IMR-90 (cell line): ENCODE results near the gene IQSEC3. TPM values are rescaled to one million over a fixed set of nuclear protein-coding genes. Genes with fewer than 3 reads are reported as not detected.

Source experiments
- ATAC-seq: fragments of 200-7000 bp; cut with Tn5 transposase; 2 replicates; pipeline ENCODE4 v1.9.1; 2020; ENCODE audit warnings: low read depth, mild to moderate bottlenecking, moderate library complexity
- BruUV-seq: library from RNA; stranded (reverse); fragments of 400-500 nt; replicated peaks from 2 replicates; lab custom pipeline; 2021; lab: Mats Ljungman, UMichigan
- CTCF ChIA-PET: fragments of 300-600 bp; formaldehyde crosslinking; extraction: SDS; loops from one replicate; lab custom pipeline; 2021; ENCODE audit warnings: antibody characterized with exemption; lab: Yijun Ruan, JAX
- POLR2A ChIA-PET: fragments of 300-600 bp; sonication (Branson Sonifier 250); formaldehyde crosslinking; loops from one replicate; lab custom pipeline; 2022; ENCODE audit warnings: antibody characterized with exemption; ENCODE audit not compliant: unreplicated experiment; lab: Charles Lee
- DNase-seq: peaks from one replicate; pipeline ENCODE4 v3.0.0; 2013
- H2AFZ ChIP-seq: replicated peaks from 2 replicates; pipeline ENCODE3; 2013; ENCODE audit warnings: low read length, mild to moderate bottlenecking; ENCODE audit not compliant: poor library complexity
- H2AK5ac ChIP-seq: 2 replicates; pipeline ENCODE4 v1.6.1; 2013; ENCODE audit warnings: low read depth, low read length, inconsistent platforms
- H2AK9ac ChIP-seq: replicated peaks from 2 replicates; pipeline ENCODE3; 2013; ENCODE audit warnings: mild to moderate bottlenecking, low read depth, low read length, moderate library complexity; ENCODE audit not compliant: poor library complexity
- H2BK120ac ChIP-seq: 2 replicates; pipeline ENCODE4 v1.6.1; 2013; ENCODE audit warnings: low read depth, low read length, inconsistent platforms
- H2BK15ac ChIP-seq: 3 replicates; pipeline ENCODE4 v1.6.1; 2013; ENCODE audit warnings: low read depth, low read length, inconsistent platforms
- H2BK20ac ChIP-seq: 2 replicates; pipeline ENCODE4 v1.6.1; 2013; ENCODE audit warnings: low read depth, mild to moderate bottlenecking, inconsistent platforms, low read length, moderate library complexity
- H2BK5ac ChIP-seq: 2 replicates; pipeline ENCODE4 v1.6.1; 2013; ENCODE audit warnings: mild to moderate bottlenecking, low read depth, low read length, inconsistent platforms; ENCODE audit not compliant: poor library complexity, severe bottlenecking
- H3K14ac ChIP-seq: replicated peaks from 2 replicates; pipeline ENCODE4 v1.6.1; 2013; ENCODE audit warnings: low read depth, low read length, inconsistent platforms
- H3K18ac ChIP-seq: 2 replicates; pipeline ENCODE4 v1.6.1; 2013; ENCODE audit warnings: low read depth, low read length, control low read depth
- H3K23ac ChIP-seq: 2 replicates; pipeline ENCODE4 v1.6.1; 2013; ENCODE audit warnings: low read depth, low read length, inconsistent platforms
- H3K27ac ChIP-seq: 2 replicates; pipeline ENCODE4 v1.5.1; 2013; ENCODE audit warnings: mild to moderate bottlenecking, control low read depth, low read length; ENCODE audit not compliant: insufficient read depth
- H3K27me3 ChIP-seq: 2 replicates; pipeline ENCODE4 v1.6.1; 2013; ENCODE audit warnings: low read length; ENCODE audit not compliant: control insufficient read depth, insufficient read depth
- H3K36me3 ChIP-seq: 2 replicates; pipeline ENCODE4 v1.6.1; 2013; ENCODE audit warnings: low read length, mixed read lengths; ENCODE audit not compliant: control insufficient read depth, insufficient read depth
- H3K4ac ChIP-seq: 2 replicates; pipeline ENCODE4 v1.6.1; 2013; ENCODE audit warnings: low read depth, low read length, inconsistent platforms
- H3K4me1 ChIP-seq: 2 replicates; pipeline ENCODE4 v1.6.1; 2013; ENCODE audit warnings: low read length, mixed read lengths; ENCODE audit not compliant: control insufficient read depth, insufficient read depth
- H3K4me2 ChIP-seq: 2 replicates; pipeline ENCODE4 v1.6.1; 2013; ENCODE audit warnings: low read depth, mild to moderate bottlenecking, control low read depth, low read length, moderate library complexity
- H3K4me3 ChIP-seq: 2 replicates; pipeline ENCODE4 v1.5.1; 2013; ENCODE audit warnings: low read depth, mild to moderate bottlenecking, control low read depth, low read length, moderate library complexity; ENCODE audit not compliant: insufficient read depth
- H3K56ac ChIP-seq: 2 replicates; pipeline ENCODE4 v1.6.1; 2013; ENCODE audit warnings: low read length, inconsistent platforms; ENCODE audit not compliant: insufficient read depth; ENCODE audit errors: extremely low read depth
- H3K79me1 ChIP-seq, 2 experiments: 2 replicates each; pipeline ENCODE4 v1.6.1; 2013; ENCODE audit warnings: low read length in 2 of 2, inconsistent platforms in 1 of 2, low read depth in 1 of 2
- H3K9ac ChIP-seq: 2 replicates; pipeline ENCODE4 v1.6.1; 2013; ENCODE audit warnings: low read depth, low read length, control low read depth
- H3K9me1 ChIP-seq: 2 replicates; pipeline ENCODE4 v1.6.1; 2013; ENCODE audit warnings: low read length, inconsistent platforms; ENCODE audit not compliant: insufficient read depth
- H3K9me3 ChIP-seq: 2 replicates; pipeline ENCODE4 v1.6.1; 2013; ENCODE audit warnings: low read length; ENCODE audit not compliant: control insufficient read depth, insufficient read depth
- H4K20me1 ChIP-seq: 2 replicates; pipeline ENCODE4 v1.6.1; 2013; ENCODE audit warnings: low read length, inconsistent platforms; ENCODE audit not compliant: insufficient read depth
- H4K5ac ChIP-seq: 2 replicates; pipeline ENCODE4 v1.6.1; 2013; ENCODE audit warnings: mild to moderate bottlenecking, low read depth, low read length, control low read depth
- H4K8ac ChIP-seq, 2 experiments: 2 replicates each; pipeline ENCODE4 v1.6.1; 2013; ENCODE audit warnings: low read depth in 2 of 2, low read length in 2 of 2, control low read depth in 1 of 2, inconsistent platforms in 1 of 2
- H4K91ac ChIP-seq: 2 replicates; pipeline ENCODE4 v1.6.1; 2013; ENCODE audit warnings: low read depth, low read length, inconsistent platforms; ENCODE audit not compliant: insufficient read depth
- BHLHE40 ChIP-seq: fragments of 150-350 bp; IDR thresholded peaks from 2 replicates; pipeline ENCODE4 v1.6.1; 2016; ENCODE audit warnings: mild to moderate bottlenecking, low read depth, low read length
- CEBPB ChIP-seq: IDR thresholded peaks from 2 replicates; pipeline ENCODE4 v1.6.1; 2012; ENCODE audit warnings: low read depth, low read length, improper control_type of control experiment
- CHD1 ChIP-seq: IDR thresholded peaks from 2 replicates; pipeline ENCODE4 v1.6.1; 2012; ENCODE audit warnings: low read depth, low read length, improper control_type of control experiment
- ELK1 ChIP-seq: fragments of 150-350 bp; IDR thresholded peaks from 2 replicates; pipeline ENCODE4 v1.6.1; 2016; ENCODE audit warnings: low read depth, mild to moderate bottlenecking, low read length, moderate library complexity, borderline replicate concordance
- FOS ChIP-seq: fragments of 150-350 bp; IDR thresholded peaks from 2 replicates; pipeline ENCODE4 v1.6.1; 2016; ENCODE audit warnings: low read depth, low read length
- MAFK ChIP-seq: IDR thresholded peaks from 2 replicates; pipeline ENCODE4 v1.6.1; 2012; ENCODE audit warnings: low read depth, low read length, improper control_type of control experiment
- MAZ ChIP-seq: IDR thresholded peaks from 2 replicates; pipeline ENCODE4 v1.6.1; 2012; ENCODE audit warnings: low read depth, mild to moderate bottlenecking, low read length, improper control_type of control experiment, moderate library complexity, borderline replicate concordance
- MXI1 ChIP-seq: IDR thresholded peaks from 2 replicates; pipeline ENCODE4 v1.6.1; 2012; ENCODE audit warnings: low read depth, mild to moderate bottlenecking, low read length, moderate library complexity, borderline replicate concordance
- NFE2L2 ChIP-seq: fragments of 150-350 bp; IDR thresholded peaks from 2 replicates; pipeline ENCODE4 v1.6.1; 2016; ENCODE audit warnings: low read depth, mild to moderate bottlenecking, low read length
- POLR2A ChIP-seq: IDR thresholded peaks from 2 replicates; pipeline ENCODE4 v1.6.1; 2012; ENCODE audit warnings: mild to moderate bottlenecking, low read depth, low read length
- RAD21 ChIP-seq: IDR thresholded peaks from 2 replicates; pipeline ENCODE4 v1.6.1; 2012; ENCODE audit warnings: low read length, improper control_type of control experiment
- RCOR1 ChIP-seq: IDR thresholded peaks from 2 replicates; pipeline ENCODE4 v1.6.1; 2012; ENCODE audit warnings: mild to moderate bottlenecking, low read length, improper control_type of control experiment; ENCODE audit not compliant: insufficient replicate concordance
- RFX5 ChIP-seq: IDR thresholded peaks from 2 replicates; pipeline ENCODE4 v1.8.0; 2012; ENCODE audit warnings: low read depth, mild to moderate bottlenecking, low read length, moderate library complexity
- SMC3 ChIP-seq: fragments of 150-350 bp; IDR thresholded peaks from 2 replicates; pipeline ENCODE4 v1.6.1; 2016; ENCODE audit warnings: low read depth, mild to moderate bottlenecking, antibody characterized with exemption, low read length, moderate library complexity
- USF2 ChIP-seq: fragments of 150-350 bp; IDR thresholded peaks from 2 replicates; pipeline ENCODE4 v1.6.1; 2017; ENCODE audit warnings: mild to moderate bottlenecking, antibody characterized with exemption, low read length, low read depth
- WGBS, 2 experiments: methylation state at CpG; one replicate each; pipeline versions ENCODE4 v1.1.5 to v1.1.7; 2013; ENCODE audit warnings: missing lambda C conversion rate in 2 of 2; ENCODE audit not compliant: insufficient read length in 1 of 2; ENCODE audit errors: extremely low coverage in 2 of 2; 5-methylcytosine and 5-hydroxymethylcytosine counted together
- dilution Hi-C: fragments of 300-500 bp; cut with HindIII; formaldehyde crosslinking; loops from one replicate; pipeline ENCODE4 v1.14.3; 2018; ENCODE audit warnings: low sequenced_read_pairs; ENCODE audit not compliant: unreplicated experiment
- in situ Hi-C: fragments of 300-500 bp; cut with MboI; formaldehyde crosslinking; loops from 3 replicates; pipeline ENCODE4 v1.14.3; 2019; ENCODE audit warnings: low sequenced_read_pairs, inconsistent platforms, mixed read lengths
- intact Hi-C: fragments of 100-400 bp; cut with micrococcal nuclease; formaldehyde crosslinking; loops from 2 replicates; pipeline ENCODE4 v1.10.0; 2022
- polyA plus RNA-seq, 3 experiments: library from polyadenylated mRNA; depleted of rRNA; stranded (reverse); fragments of >200 nt; gene quantifications; 2 replicates each; pipeline ENCODE4 v1.2.3, GENCODE V29; 2012; ENCODE audit warnings: low replicate concordance in 1 of 3
- total RNA-seq: library from RNA; depleted of rRNA; stranded (reverse); fragments of >200 nt; gene quantifications from 2 replicates; pipeline ENCODE4 v1.2.3, GENCODE V29; 2012
- TF ChIP-seq, protein P1 (sequence below): conservative IDR thresholded peaks from 2 replicates; pipeline ENCODE4 v1.5.1; 2012; ENCODE audit warnings: mild to moderate bottlenecking, low read depth, low read length, improper control_type of control experiment

IQSEC3 gene
- total and polyA plus RNA-seq, 2 of the 4 experiments (the other 2 are of a cell fraction), result 0.10 TPM; not detected in 1

- H2BK120ac ChIP-seq, result no peak overlapping the region
Measured at GRCh38 chr12:174596-174995, 108.0 kb downstream of the IQSEC3 start.

More at GRCh38 chr12:174596-174995, 108.0 kb downstream of the IQSEC3 start:
- no peak overlapping the region for H3K18ac ChIP-seq
- no TSS peak for BruUV-seq
- DNase-seq (no peak), ATAC-seq (no peak)
- H3K56ac ChIP-seq, result no peak overlapping the region
- H3K4me1 ChIP-seq, result peaks cover 17% of the 10 kb centered on the region
- in situ Hi-C loops, result no loop called here
- no peak overlapping the region for H2BK20ac ChIP-seq
- H2AK5ac ChIP-seq, result no peak overlapping the region
- no peak overlapping the region for H3K4ac ChIP-seq
- H3K4me2 ChIP-seq, result no peak overlapping the region
- no peak overlapping the region for H4K91ac ChIP-seq
- H3K9me1 ChIP-seq, result peaks cover 14% of the 10 kb centered on the region
- TF ChIP-seq MXI1 (no peak), SMC3 (no peak), RFX5 (no peak), RAD21 (no peak), USF2 (no peak), BHLHE40 (no peak), NFE2L2 (no peak), MAZ (no peak), ELK1 (no peak), CHD1 (no peak), FOS (no peak), MAFK (no peak), CEBPB (no peak), POLR2A (no peak), RCOR1 (no peak)
- TF ChIP-seq, protein P1, sequence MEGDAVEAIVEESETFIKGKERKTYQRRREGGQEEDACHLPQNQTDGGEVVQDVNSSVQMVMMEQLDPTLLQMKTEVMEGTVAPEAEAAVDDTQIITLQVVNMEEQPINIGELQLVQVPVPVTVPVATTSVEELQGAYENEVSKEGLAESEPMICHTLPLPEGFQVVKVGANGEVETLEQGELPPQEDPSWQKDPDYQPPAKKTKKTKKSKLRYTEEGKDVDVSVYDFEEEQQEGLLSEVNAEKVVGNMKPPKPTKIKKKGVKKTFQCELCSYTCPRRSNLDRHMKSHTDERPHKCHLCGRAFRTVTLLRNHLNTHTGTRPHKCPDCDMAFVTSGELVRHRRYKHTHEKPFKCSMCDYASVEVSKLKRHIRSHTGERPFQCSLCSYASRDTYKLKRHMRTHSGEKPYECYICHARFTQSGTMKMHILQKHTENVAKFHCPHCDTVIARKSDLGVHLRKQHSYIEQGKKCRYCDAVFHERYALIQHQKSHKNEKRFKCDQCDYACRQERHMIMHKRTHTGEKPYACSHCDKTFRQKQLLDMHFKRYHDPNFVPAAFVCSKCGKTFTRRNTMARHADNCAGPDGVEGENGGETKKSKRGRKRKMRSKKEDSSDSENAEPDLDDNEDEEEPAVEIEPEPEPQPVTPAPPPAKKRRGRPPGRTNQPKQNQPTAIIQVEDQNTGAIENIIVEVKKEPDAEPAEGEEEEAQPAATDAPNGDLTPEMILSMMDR, result no peak
- H3K23ac ChIP-seq, result no peak overlapping the region
- no peaks in the 10 kb centered on the region; a peak in 1 of 4 replicates for H3K79me1 ChIP-seq
- no peak overlapping the region for H3K27ac ChIP-seq
- H3K27me3 ChIP-seq, result no peaks in the 10 kb centered on the region; the same call in 1 of the 2 replicates
- dilution Hi-C loops, result no loop called here
- no peak overlapping the region for H2BK15ac ChIP-seq
- H3K9ac ChIP-seq, result no peak overlapping the region
- H4K20me1 ChIP-seq, result no peaks in the 10 kb centered on the region
- H3K36me3 ChIP-seq, result no peaks in the 10 kb centered on the region
- H3K9me3 ChIP-seq, result no peaks in the 10 kb centered on the region
- no peak overlapping the region for H3K4me3 ChIP-seq
- WGBS, 2 experiments, result 51% methylated on average over 13 of the region's 23 CpGs; no CpG with 5 or more reads in 1 of the 2 experiments
- POLR2A ChIA-PET, result no interaction called here
- H3K14ac ChIP-seq, result no peak overlapping the region
- H4K8ac ChIP-seq, result no peak overlapping the region
- H2BK5ac ChIP-seq, result no peak overlapping the region
- no peak overlapping the region for H4K5ac ChIP-seq
- no peak overlapping the region for H2AK9ac ChIP-seq
- H2AFZ ChIP-seq, result no peak overlapping the region
- intact Hi-C loops, result no loop called here
- CTCF ChIA-PET, result no interaction called here
